HG02840 (cell line): Measurements from ENCODE around the gene RFTN1.
A peak's percentile ranks its signal among the peaks of the same experiment; 100 is the strongest.

Experiments used
- ATAC-seq: cut with Tn5 transposase; IDR thresholded peaks from one replicate; pipeline ENCODE4 v1.9.1; 2021; ENCODE audit warnings: mild to moderate bottlenecking, moderate library complexity, moderate number of reproducible peaks; ENCODE audit not compliant: unreplicated experiment, low FRiP score

The RFTN1 gene

GRCh38 chr3:16444344-16444743, 69.2 kb downstream of the RFTN1 start:
- no peak for ATAC-seq

DNA sequence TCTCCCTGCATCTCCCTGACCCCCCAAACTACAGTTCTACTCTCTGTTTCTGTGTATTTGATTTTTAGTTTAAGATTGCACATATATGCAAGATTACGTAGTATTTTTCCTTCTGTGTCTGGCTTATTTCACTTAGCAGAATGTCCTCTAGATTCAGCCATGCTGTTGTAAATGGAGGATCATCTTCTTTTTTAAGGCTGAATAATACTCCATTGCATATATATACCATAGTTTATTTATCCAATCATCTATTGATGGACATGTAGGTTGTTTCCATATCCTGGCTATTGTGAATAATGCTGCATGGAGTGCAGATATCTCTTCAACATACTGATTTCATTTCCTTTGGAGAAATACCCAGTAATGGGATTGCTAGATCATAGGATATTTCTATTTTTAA, 70.8 kb downstream of the RFTN1 start:
- ATAC-seq: no peak

DNA sequence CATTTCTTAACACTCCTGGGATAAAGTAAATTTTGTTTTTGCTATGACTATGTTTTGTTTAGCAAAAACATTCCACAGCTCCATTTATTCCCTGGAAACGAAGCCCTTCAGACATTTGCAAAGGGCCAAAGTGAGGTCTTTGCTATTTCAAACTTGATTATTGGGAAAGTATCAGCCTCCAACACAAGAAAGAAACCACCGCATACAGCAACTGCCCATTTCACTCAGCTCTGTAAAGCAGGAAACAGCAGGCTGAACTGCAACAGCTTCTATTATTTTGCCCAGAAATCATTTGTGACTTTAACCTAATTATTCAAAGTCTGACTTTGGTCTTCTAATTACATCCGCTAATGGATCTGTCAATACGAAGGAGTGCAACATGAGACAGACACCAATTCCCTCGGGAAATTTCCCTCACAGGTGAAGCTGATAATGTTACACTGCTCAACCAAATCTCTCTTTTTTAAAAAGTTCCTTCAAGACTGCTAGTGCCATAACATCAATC, 72.1 kb downstream of the RFTN1 start:
- ATAC-seq: no peak

- ATAC-seq: no peak
These were observed 73.4 kb downstream of the RFTN1 start for GRCh38 chr3:16439848-16440708.

DNA sequence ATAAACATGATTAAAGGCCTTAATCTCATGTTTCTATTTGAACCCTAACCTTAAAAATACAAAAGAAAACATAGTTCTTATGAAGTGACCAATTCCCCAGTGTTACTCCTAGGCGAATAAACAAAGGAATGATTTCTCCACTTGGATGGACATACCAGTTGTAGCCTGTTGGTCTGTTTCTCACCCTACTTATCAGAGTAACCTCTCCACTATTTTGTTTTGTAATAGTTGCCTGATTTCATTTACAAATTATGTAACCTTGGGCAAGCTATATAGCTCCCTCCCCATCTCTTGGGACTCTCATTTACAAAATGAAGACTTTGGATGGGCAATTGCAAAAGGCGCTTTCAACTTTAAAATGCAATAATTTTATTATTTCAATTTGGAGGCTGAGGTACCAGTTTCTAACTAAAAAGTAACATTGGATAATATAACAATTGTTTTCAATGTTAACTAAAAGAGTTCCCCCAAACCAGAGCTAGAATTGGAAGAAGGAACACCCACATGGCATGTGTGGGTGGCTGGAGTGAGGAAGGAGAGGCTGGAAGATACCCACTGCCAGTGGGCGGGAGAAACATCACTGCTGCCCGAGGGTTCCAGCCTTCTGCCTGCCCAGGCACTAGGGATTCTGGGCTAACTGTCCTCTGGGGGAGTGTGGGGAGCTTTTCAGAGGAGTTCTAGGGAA, 74.2 kb downstream of the RFTN1 start:
- ATAC-seq: no peak

- no peak for ATAC-seq
These were observed 75.9 kb downstream of the RFTN1 start for GRCh38 chr3:16437640-16438039.

DNA sequence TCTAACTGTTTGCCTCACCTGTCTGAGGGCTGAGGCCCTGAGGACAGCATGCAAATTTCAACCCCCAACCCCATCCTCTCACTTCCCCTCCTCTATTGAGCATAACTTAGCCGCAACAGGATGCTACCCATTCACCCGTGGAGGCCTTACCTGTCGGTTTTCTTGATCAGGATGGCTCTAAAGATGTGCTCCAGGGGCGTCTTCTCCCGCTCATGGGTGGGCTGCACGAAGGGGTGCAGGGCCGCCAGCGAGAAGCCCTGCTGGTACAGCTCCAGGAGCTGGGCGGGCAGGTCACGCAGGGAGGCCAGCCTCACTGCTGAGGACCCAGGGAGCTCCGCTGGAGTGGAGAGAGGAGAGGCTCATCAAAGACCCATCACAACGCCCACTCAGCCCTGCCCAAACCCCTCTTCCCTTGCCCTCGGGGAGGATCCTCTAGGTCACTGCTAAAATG, 79.8 kb downstream of the RFTN1 start:
- peak; percentile 60 for ATAC-seq

DNA sequence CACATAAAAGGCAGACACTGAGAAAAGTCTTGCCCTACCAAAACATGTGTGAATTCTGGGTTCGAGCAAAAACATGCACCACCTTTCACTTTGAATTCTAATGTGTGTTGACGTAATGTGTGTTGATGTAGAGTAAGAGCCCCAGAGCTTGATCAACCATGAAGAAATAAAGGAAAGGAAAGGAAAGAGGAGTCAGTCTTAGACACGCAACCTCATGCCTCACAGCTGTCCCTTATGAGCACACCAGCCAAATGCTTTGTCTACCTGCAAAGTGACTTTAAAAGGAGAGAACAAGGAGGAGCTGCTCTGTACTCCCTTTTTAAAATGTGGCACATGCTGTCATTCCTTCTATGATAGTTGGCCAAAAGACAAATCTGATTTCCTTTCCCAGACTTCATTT, 80.8 kb downstream of the RFTN1 start:
- ATAC-seq: no peak

DNA sequence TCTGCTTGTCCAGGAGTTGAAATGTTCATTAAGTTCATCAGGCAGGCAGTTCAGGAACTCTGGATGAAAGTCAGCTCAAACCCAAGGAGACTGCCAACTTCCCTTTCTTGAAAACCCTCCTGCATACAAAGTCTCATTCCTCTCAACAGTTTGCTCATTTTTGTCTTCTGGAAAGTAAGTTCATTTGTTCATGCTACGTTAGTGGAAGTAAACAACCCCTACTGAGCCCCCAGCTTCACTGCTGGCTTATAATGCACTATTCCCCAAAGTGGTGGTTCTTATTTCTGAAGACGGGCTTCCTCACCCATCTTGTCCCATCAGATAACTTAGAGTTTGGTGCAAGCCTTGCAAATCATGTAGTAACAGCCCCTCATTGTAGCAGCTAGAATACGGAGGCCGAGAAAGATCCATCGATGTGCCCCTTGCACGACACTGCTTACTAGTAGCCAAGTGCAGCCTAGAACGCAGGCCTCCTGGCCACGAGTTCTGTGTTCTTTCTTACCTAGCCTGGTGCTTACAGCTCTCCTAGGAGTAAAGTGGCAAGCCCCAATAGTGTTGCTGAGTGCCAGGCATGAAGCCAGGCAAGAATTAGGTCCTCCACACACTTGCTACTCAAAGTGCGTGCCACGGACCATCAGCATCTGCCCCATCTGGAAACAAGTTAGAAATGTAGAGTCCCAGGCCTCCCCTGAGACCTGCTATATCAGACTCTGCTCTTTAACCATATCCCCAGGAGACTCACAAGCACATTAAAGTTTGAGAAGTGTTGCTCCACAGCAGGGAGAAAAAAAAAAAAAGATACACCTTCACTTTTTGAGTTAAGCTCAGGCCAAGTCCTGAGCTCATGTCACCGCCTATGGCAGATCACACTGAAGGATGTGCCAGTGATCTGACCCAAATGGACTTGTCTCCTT, 82.5 kb downstream of the RFTN1 start:
- ATAC-seq: peak; percentile 49

DNA sequence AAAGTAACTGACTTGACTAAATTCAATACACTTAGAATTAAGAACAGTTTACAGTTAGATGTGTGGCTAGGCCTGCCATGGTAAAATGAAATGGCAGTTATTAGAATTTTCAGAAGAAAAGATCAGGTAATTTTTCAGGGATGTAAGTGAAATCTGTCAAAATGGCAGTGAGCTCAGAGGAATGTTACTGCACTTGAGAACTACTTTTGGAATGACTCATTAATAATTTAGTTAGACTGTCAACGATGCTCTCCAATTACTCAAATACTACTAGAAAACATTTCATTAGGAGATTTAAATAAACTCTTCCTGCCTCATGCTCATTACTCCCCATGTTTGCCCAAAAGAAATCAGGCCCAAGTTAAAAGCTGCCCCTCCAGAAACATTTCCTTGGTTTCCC, 84.4 kb downstream of the RFTN1 start:
- ATAC-seq: no peak

DNA sequence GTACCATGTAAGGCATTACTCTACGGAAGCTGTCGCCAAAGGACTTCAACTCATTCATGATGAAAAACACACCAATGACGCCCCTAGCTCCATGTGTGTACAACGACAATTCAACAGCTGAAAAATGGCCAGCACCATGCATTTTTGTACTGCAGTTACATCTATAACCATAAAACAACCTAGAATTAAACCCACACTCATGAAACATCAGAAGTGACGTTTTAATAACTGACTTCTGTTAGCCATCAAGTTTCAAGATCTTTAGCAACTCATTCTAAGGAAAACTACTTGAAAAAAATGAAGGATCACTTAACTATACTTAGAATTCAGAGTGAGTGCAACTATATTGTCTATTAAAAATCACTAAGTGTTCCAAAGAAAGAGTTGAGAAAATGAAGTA, 84.9 kb downstream of the RFTN1 start:
- ATAC-seq: no peak

DNA sequence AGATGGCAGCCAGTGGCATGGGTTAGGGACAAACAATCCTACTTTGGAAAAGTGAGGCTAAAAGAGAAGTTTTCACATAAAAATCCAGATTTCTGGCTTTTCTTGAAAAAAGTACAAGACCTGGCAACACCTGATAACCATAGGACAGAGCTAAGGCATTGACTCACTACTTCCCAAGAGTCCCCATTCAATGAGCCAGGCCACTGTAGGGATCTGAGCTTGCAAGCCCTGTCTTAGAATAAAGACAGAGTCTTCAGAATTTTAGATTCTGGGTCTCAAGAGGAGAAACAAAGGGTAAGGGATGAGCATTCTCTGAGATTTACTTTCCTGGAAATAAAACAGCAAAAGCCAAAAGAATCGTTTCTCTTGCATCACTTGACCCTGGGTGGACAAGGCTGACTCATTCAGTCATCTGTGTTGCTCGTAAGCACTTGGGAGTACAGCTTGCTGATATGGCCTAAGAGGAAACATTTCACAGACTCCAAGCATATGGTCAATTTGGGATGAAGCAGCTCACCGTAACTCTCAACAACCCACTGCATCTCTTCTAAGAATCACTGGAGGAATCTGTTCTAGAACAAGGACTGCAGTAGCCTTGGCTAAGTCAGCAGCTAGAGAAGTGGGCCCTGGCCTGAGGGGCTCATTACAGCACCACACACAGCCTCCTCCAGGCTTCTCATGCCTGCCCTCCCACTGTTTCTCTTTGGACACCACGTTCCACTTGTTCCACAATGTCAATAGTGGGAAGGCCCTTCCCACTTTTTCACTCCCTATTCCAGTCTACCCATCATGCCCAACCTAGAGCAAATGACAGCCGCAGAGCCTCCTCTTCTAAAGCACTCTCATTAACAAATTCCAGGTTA, 86.2 kb downstream of the RFTN1 start:
- ATAC-seq: no peak

DNA sequence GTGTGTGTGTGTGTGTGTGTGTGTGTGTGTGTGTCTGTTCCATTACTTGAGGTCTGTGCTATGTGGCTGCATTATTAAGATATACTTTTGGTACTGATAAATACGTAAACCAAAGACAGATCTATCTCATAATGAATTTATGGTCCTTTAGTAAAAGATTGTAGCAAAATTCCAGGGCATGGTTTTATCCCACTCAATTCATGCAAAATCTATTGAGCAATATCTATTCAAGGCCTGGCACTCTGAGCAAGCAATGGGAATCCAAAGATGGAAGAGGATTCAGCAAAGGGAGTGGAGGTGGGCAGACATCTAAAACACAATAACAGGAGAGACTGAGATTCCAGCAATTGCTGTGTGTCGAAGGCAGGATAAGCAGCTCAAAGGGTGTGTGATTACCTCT, 86.8 kb downstream of the RFTN1 start:
- ATAC-seq: no peak

- no peak for ATAC-seq
These were observed 87.5 kb downstream of the RFTN1 start for GRCh38 chr3:16426029-16426400.

DNA sequence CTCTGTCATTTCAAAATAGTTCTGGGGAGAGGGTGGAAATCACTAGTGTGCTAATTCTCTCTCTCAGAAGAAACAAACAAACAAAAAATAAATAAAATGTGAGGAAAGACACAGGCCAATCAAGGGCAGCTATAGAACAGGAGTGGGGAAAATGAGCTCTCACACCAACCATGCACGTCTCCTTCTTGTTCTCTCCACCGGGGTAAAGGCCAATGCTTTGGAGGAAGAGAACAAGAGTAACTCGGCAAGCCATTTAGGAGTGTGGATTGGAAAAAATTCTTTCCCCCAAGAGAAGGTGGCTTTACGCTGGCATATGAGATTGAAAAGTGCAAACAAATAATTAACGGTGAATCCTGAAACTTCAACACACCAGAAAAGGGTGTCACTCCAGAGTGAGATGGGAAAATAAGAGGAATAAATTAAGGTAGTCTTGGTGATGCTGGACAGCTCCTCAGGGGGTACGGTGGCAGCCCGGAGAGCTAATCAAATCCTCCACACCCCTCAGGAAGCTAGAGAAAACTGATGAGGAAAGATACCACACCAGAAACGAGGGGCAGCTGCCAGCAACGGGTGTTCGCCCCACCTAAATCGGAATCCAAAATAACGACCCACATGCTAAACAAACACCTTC, 88.0 kb downstream of the RFTN1 start:
- ATAC-seq: no peak

GRCh38 chr3:16423947-16424673, 89.4 kb downstream of the RFTN1 start:
- ATAC-seq: peak; percentile 67

DNA sequence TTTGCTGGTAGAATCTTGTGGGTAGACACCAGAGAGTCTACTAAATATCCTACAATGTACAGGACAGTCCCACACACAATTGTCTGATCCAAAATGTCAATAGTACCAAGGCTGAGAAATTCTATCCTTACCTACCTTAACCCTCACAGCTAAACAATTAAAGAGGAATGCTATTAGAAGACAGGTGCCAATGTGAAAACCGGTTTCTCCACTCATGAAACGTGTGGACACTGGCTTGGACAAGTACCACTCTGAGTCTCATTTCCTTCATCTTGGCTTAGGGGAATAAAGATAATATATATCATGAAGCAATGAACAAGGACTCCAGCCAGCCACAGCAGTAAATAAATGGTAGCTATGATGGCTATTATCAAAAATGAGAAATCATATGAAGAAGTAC, 90.2 kb downstream of the RFTN1 start:
- ATAC-seq: no peak

- ATAC-seq: no peak
These were observed 93.8 kb downstream of the RFTN1 start for GRCh38 chr3:16419640-16420241.
